BE2C (cell line): ENCODE data around the gene RTN4RL2.

ENCODE experiments used
- DNase-seq: peaks from one replicate; pipeline ENCODE4 v3.0.0-alpha.2; 2020
- H3K27me3 ChIP-seq: fragments of 250-450 bp; sonication (Bioruptor Pico); 2 replicates; pipeline ENCODE4 v1.5.1; 2020; ENCODE audit warnings: mild to moderate bottlenecking
- H3K36me3 ChIP-seq: fragments of 250-450 bp; sonication (Bioruptor Pico); 2 replicates; pipeline ENCODE4 v1.5.1; 2020; ENCODE audit warnings: mild to moderate bottlenecking
- H3K4me1 ChIP-seq: fragments of 250-450 bp; sonication (Bioruptor Pico); 2 replicates; pipeline ENCODE4 v1.5.1; 2020
- H3K4me3 ChIP-seq: 2 replicates; pipeline ENCODE4 v1.5.1; 2011; ENCODE audit warnings: low read depth, low read length
- H3K9me3 ChIP-seq: fragments of 250-450 bp; sonication (Bioruptor Pico); 2 replicates; pipeline ENCODE4 v1.5.1; 2020
- CTCF ChIP-seq: IDR thresholded peaks from 2 replicates; pipeline ENCODE4 v1.5.1; 2012; ENCODE audit warnings: mild to moderate bottlenecking, low read depth, low read length

The RTN4RL2 gene

DNA sequence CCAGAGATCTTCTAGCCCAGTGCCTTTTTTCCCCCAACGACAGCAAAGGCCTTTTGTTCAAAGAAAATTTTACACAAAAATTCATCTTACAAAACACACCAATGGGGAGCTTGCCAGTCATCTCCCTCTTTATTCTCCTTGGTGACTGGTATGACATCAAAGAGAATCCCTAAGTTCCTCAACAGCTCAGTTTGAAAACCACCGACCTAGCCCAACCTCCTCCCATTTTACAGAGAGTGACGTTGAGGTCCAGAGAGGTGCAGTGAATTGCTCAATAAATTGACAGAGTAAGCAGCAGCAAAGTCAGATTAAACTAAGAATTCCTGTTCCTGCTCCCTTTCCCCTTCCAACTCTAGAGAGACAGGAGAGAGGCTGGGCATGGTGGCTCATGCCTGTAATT is 41.2 kb upstream of the RTN4RL2 start:
- no peaks in the 10 kb centered on the region for H3K36me3 ChIP-seq
- no peaks in the 10 kb centered on the region for H3K4me1 ChIP-seq
- no peak for TF ChIP-seq CTCF
- DNase-seq: no peak
- no peak overlapping the region for H3K4me3 ChIP-seq
- H3K9me3 ChIP-seq: no peaks in the 10 kb centered on the region
- no peaks in the 10 kb centered on the region for H3K27me3 ChIP-seq

GRCh38 chr11:57421066-57421465 is 39.3 kb upstream of the RTN4RL2 start:
- Histone ChIP-seq H3K4me3 (no peak overlapping the region), H3K36me3 (no peaks in the 10 kb centered on the region), H3K4me1 (no peaks in the 10 kb centered on the region), H3K27me3 (no peaks in the 10 kb centered on the region), H3K9me3 (no peaks in the 10 kb centered on the region)
- DNase-seq: no peak
- TF ChIP-seq CTCF: no peak

DNA sequence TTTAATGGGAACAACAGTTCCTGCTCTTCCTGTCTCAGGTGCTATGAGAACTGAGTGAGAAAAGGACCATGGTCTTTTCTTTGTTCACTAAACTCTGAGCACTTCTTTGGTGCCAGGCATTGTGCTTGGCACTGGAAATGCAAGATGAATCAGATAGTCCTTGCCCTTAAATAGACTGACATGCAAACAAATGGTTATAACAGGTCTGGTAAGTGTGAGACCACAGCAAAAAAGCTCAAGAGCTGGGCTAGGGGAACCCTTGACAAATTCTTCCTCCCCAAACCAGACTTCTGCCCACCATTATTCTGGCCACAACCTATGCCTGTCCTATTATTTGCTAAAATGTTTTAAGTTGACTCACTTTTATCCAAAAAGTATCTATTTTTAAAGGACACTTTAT is 38.5 kb upstream of the RTN4RL2 start:
- Histone ChIP-seq H3K4me3 (no peak overlapping the region), H3K9me3 (no peaks in the 10 kb centered on the region), H3K4me1 (no peaks in the 10 kb centered on the region), H3K36me3 (no peaks in the 10 kb centered on the region), H3K27me3 (no peaks in the 10 kb centered on the region)
- DNase-seq: no peak
- no peak for TF ChIP-seq CTCF

DNA sequence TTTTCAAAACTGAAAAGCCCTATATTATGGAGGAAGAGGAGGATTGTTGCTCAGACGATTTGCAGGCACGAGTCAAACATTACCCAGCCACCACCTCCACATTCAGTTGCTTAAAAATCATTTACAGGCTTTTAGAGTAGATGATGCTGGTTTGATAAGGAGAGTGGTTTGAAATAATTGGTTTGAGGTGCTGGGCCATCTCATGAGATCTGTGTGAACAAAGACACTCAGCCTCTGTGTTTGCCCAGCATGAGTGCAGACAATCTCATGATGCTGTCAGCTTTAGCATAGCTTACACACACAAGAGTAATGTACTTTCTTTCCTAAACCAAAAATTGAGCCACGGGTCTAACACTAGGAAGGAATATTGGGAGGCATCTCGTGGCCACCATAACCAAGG is 37.7 kb upstream of the RTN4RL2 start:
- Histone ChIP-seq H3K36me3 (no peaks in the 10 kb centered on the region), H3K4me1 (no peaks in the 10 kb centered on the region), H3K4me3 (no peak overlapping the region), H3K27me3 (no peaks in the 10 kb centered on the region), H3K9me3 (no peaks in the 10 kb centered on the region)
- no peak for TF ChIP-seq CTCF
- no peak for DNase-seq

DNA sequence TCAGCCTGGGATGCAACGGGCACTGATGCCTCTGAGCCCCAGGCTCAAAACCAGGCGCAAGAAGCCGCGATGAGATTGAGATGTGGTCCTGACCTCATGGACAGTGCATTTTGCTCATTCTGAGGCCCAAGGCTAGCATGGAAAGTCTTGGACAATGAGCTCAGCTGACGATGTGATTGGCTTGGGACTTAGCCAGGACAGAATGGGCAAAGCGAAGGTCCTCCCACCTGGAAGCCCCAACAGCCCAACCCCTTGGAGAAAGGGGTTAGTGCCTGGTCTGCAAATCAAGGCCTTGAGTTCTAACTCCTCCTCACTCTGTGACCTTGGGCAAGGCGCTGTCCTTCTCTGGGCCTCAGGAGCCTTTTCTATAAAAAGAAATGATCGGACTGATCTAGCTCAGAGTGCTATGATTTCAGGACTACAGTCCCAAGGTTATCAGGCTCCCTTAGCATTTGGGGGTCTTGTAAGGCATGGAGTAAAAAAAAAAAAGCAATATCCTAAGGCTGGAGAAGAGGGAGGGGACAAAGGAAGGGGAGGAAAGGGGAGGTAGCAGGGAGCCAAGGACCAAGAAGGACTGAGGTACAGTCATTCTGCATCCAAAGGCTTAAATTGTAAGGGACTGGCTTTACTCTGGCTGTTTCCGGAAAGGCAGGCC is 36.1 kb upstream of the RTN4RL2 start:
- no peak overlapping the region for H3K4me3 ChIP-seq
- DNase-seq: no peak
- no peaks in the 10 kb centered on the region for H3K27me3 ChIP-seq
- H3K36me3 ChIP-seq: no peaks in the 10 kb centered on the region
- TF ChIP-seq CTCF: no peak
- no peaks in the 10 kb centered on the region for H3K4me1 ChIP-seq
- H3K9me3 ChIP-seq: no peaks in the 10 kb centered on the region

- TF ChIP-seq CTCF: no peak
- no peak overlapping the region for H3K4me3 ChIP-seq
- no peaks in the 10 kb centered on the region for H3K4me1 ChIP-seq
These were observed 35.4 kb upstream of the RTN4RL2 start for GRCh38 chr11:57424792-57425564.

More at GRCh38 chr11:57424792-57425564, 35.4 kb upstream of the RTN4RL2 start:
- Histone ChIP-seq H3K9me3 (no peaks in the 10 kb centered on the region), H3K36me3 (no peaks in the 10 kb centered on the region), H3K27me3 (no peaks in the 10 kb centered on the region)
- peak; percentile 15 for DNase-seq
